Neural cell (in vitro differentiated cells): Measurements from ENCODE around the gene ZNF582.

ENCODE experiments used
- CTCF ChIP-seq: fragments of 450-650 bp; IDR thresholded peaks from 2 replicates; pipeline ENCODE4 v1.5.1; 2014; ENCODE audit warnings: antibody characterized with exemption, mild to moderate bottlenecking, moderate library complexity; ENCODE audit not compliant: poor library complexity, severe bottlenecking
- EP300 ChIP-seq: fragments of 450-650 bp; conservative IDR thresholded peaks from 2 replicates; pipeline ENCODE4 v1.6.1; 2014; ENCODE audit warnings: antibody characterized with exemption, mild to moderate bottlenecking, moderate library complexity; ENCODE audit not compliant: poor library complexity, severe bottlenecking
- EZH2 ChIP-seq: fragments of 200-600, 300-800 bp; shearing (Covaris generic), sonication (generic); IDR thresholded peaks from 2 replicates; pipeline ENCODE4 v1.6.1; 2014; ENCODE audit warnings: antibody characterized with exemption, low read length, borderline replicate concordance, mild to moderate bottlenecking; ENCODE audit not compliant: insufficient read depth, poor library complexity, severe bottlenecking
- MXI1 ChIP-seq: fragments of 450-650 bp; conservative IDR thresholded peaks from 2 replicates; pipeline ENCODE4 v1.6.1; 2014; ENCODE audit warnings: antibody characterized with exemption, mild to moderate bottlenecking; ENCODE audit not compliant: poor library complexity, severe bottlenecking
- RAD21 ChIP-seq: fragments of 450-650 bp; conservative IDR thresholded peaks from 2 replicates; pipeline ENCODE4 v1.6.1; 2014; ENCODE audit warnings: antibody characterized with exemption, mild to moderate bottlenecking, moderate library complexity
- TF ChIP-seq, protein P1 (sequence below): IDR thresholded peaks from 2 replicates; pipeline ENCODE4 v1.6.1; 2012; ENCODE audit warnings: borderline replicate concordance

- TF ChIP-seq EZH2 (no peak), CTCF (no peak), RAD21 (no peak), MXI1 (no peak), EP300 (no peak)
- TF ChIP-seq, protein P1, sequence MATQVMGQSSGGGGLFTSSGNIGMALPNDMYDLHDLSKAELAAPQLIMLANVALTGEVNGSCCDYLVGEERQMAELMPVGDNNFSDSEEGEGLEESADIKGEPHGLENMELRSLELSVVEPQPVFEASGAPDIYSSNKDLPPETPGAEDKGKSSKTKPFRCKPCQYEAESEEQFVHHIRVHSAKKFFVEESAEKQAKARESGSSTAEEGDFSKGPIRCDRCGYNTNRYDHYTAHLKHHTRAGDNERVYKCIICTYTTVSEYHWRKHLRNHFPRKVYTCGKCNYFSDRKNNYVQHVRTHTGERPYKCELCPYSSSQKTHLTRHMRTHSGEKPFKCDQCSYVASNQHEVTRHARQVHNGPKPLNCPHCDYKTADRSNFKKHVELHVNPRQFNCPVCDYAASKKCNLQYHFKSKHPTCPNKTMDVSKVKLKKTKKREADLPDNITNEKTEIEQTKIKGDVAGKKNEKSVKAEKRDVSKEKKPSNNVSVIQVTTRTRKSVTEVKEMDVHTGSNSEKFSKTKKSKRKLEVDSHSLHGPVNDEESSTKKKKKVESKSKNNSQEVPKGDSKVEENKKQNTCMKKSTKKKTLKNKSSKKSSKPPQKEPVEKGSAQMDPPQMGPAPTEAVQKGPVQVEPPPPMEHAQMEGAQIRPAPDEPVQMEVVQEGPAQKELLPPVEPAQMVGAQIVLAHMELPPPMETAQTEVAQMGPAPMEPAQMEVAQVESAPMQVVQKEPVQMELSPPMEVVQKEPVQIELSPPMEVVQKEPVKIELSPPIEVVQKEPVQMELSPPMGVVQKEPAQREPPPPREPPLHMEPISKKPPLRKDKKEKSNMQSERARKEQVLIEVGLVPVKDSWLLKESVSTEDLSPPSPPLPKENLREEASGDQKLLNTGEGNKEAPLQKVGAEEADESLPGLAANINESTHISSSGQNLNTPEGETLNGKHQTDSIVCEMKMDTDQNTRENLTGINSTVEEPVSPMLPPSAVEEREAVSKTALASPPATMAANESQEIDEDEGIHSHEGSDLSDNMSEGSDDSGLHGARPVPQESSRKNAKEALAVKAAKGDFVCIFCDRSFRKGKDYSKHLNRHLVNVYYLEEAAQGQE: no peak
Measured at GRCh38 chr19:56356944-56357343, 36.4 kb downstream of the ZNF582 start.
